ENCODE data around the gene PLCH2.

DNA sequence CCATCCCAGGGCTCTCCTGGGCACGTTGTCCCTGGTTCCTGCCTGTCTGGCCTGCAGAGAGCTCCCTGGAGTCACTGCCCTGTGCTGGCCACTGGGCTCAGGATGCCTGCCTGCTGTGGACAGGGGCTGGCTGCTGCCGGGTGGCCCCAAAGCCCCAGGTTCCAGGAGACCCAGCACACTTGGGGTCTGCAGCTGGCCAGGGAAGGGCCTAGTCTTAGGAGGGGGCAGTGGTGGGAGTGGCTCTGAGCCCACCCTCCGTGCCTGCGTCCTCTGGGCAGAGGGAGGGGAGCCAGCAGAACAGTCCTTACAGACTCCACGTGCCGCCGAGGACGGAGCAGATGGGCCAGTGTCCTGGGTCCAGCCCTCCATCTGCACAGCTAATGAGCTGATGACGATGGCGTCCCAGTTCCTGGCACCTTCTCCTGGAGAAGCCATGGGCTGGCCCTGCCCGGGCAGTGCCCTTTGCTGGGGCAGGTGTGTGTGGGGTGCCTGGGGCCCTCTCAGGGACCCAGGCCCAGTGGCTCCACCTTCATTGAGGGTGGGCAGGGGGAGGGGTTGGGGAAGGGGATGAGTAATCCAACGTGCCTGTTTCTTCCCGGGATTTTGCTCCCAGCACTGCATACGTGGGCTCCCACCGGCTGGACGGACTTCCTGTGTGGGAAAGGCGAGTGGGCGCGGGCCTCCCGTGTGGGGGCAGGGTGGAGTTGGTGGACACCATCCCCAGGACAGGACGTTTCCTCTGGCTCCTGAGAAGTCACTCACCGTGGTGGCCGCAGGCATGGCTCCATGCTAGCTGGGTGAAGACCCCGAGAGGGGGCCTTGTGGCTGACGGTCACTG, 6.8 kb upstream of the PLCH2 start:
- TF ChIP-seq, protein P1, sequence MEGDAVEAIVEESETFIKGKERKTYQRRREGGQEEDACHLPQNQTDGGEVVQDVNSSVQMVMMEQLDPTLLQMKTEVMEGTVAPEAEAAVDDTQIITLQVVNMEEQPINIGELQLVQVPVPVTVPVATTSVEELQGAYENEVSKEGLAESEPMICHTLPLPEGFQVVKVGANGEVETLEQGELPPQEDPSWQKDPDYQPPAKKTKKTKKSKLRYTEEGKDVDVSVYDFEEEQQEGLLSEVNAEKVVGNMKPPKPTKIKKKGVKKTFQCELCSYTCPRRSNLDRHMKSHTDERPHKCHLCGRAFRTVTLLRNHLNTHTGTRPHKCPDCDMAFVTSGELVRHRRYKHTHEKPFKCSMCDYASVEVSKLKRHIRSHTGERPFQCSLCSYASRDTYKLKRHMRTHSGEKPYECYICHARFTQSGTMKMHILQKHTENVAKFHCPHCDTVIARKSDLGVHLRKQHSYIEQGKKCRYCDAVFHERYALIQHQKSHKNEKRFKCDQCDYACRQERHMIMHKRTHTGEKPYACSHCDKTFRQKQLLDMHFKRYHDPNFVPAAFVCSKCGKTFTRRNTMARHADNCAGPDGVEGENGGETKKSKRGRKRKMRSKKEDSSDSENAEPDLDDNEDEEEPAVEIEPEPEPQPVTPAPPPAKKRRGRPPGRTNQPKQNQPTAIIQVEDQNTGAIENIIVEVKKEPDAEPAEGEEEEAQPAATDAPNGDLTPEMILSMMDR (conservative IDR thresholded peaks at IDR 0.05; ENCODE audit: low read length), result no peak
- no peak for TF ChIP-seq EZH2phosphoT487 (IDR thresholded peaks at IDR 0.05; ENCODE audit: borderline replicate concordance)
